Measurements from ENCODE around the gene ANO7. TPM values are rescaled to one million over a fixed set of nuclear protein-coding genes. Genes with fewer than 3 reads are reported as not detected.

ANO7 gene
- total RNA-seq, 1 experiment from 2014 or later = 0.91 TPM

DNA sequence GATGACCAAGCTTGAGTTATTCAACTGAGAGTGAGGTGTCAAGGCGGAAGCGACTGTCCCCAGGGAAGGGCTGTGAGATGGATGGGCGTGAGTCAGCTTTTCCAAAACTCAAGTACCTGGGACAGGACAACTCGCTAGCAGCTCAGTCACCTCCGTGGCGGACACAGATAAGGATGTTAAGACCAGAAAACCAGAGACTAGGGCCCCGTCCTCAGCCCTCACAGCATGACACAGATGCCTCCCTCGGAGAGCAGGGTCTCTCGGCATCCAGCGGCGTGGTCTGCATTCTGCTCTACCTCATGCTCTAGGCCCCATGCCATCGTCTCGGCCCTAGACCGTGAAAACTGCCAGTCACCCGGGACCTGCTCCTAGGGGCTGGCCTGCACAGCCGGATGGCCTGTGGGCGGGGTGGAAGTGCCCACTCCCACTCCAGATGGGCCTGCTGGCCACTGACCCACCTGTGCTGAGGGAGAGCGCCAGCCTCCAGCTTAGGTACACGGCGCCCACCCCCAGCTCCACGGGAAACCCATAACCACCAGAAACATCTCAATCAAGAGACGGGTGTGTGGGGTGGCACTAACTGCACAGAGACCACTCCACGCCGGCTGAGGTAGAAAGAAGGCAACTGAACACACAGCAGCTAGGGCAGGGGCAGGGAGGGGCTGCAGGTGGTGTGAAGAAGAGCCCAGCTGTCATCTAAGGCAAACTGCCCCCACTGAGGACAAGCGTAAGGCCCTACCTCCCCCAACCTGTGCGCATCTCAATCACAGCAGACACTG, 39.8 kb downstream of the ANO7 start:
- no peak for DNase-seq (ENCODE audit: low spot score)

DNA sequence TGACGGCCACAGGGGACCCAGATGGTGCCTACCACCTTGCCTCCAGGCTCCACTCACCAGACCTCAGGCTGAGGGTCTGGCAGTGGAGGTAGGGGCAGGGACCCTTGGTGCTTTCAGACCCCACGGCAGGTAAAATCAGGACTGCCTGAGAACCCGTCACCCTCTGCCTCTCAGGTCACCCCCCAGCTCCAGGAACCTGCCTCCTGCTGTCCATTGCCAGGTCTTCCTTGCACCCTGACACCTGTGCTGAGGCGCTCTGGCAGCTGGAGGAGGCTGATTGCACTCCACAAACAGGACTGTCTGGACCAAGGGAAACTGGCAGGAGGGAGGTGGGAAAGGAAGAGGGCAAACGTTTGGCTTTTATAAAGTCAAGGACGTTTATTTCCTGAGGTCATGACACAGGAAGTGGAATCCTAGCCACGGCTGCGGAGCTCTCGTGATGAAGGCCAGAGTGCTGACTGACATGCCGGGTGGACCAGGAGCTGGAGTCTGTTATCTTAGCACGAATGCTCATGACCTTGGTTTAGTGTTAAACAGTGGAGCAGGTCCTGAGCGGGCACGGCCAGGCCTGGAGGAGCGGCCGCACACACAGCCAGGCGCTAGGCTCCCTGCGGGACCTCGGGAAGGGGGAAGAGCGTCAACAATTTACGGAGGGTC, 40.5 kb downstream of the ANO7 start:
- no peak for DNase-seq (ENCODE audit: low spot score)

- DNase-seq (ENCODE audit: low spot score) = no peak
These were observed 41.3 kb downstream of the ANO7 start for GRCh38 chr2:241229563-241230401.

- no peak for DNase-seq (ENCODE audit: low spot score)
These were observed 42.0 kb downstream of the ANO7 start for GRCh38 chr2:241230435-241230834.

GRCh38 chr2:241232736-241233575, 44.5 kb downstream of the ANO7 start:
- no peak for DNase-seq (ENCODE audit: low spot score)

- no peak for DNase-seq (ENCODE audit: low spot score)
These were observed 45.8 kb downstream of the ANO7 start for GRCh38 chr2:241234066-241234790.

- DNase-seq (ENCODE audit: low spot score) = no peak
These were observed 46.7 kb downstream of the ANO7 start for GRCh38 chr2:241234962-241235740.

DNA sequence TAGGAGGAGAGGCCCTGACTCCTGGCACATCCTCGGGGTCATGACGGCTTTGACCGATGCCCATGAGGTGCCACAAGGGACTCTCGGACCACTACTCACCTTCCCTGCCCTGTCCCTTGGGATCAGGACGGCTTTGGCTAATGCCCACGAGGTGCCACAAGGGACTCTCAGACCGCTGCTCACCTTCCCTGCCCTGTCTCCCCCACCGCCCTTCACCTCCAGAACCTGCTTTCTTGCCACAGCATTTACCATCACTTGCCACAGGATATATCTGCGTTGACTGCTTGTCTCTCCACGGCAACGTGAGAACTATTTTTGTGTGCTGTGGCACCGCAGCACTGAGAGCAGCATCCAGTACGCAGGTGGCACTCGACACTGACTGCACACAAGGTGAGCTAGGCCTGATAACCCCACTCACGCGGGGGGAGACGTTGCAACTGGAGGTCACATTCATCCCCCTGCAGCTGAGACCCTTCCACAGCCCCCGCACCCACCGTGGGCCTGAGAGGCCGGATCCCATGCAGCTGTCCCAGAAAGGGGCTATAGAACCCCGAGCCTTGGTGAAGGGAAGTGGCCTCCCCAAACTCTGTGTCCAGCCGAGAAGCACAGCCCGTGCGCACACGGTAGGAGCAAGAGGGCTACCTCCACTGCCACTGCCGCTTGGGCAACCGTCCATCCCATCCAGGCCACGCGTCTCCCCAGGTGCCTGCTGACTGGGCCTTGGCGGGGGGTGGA, 47.5 kb downstream of the ANO7 start:
- DNase-seq (ENCODE audit: low spot score) = no peak

DNA sequence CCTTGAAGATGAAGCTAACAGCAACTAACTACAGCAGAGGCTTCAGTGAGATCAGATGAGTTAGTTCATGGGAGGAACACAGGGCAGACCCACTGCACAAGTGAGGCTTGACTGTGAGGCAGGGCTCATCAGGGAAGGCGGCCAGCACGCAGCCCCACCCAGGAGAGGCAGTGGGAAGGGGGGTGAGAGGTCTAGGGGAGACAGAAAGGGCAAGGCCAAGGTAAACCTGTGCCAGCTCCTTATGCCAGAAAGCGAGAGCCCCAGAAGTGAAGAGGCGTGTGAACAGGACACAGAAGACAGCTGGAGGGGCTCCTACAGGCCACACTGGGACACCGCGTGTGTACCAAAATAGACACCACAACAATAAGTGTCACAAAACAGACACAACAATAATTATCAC, 48.6 kb downstream of the ANO7 start:
- no peak for DNase-seq (ENCODE audit: low spot score)

- no peak for DNase-seq (ENCODE audit: low spot score)
These were observed 49.5 kb downstream of the ANO7 start for GRCh38 chr2:241237949-241238371.

- no peak for DNase-seq (ENCODE audit: low spot score)
These were observed 50.3 kb downstream of the ANO7 start for GRCh38 chr2:241238693-241239198.

DNA sequence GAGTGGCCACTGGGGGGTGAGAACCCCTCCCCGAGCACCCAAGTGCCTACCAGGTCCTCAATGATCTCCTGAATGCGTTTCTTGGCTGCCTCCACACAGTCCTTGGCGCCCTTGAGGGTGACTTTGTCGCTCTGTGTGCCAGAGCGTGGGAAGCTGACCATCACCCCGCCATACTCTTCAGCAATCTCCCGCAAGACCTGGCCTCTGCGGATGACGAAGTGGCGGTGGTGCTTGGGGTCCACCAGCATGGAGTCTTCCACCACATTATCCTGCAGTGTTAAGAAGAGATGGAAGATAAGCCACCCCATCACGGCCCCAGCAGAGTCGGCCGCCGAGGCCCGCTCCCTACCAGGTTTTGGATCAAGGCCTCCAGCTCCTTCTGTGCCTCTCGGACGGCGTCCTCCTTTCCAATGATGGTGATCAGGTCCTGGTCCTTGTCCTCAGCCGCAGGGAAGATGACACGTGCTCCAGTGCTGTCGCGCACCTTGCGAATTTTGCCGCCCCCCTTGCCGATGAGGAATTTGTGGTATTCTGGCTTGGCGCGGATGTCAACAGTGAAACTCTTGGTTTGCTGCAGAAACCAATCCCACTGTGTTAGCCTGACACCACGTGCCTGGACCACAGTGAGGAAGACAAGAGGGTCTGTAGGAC, 51.2 kb downstream of the ANO7 start:
- no peak for DNase-seq (ENCODE audit: low spot score)

- DNase-seq (ENCODE audit: low spot score) = no peak
These were observed 52.0 kb downstream of the ANO7 start for GRCh38 chr2:241240320-241241004.

DNA sequence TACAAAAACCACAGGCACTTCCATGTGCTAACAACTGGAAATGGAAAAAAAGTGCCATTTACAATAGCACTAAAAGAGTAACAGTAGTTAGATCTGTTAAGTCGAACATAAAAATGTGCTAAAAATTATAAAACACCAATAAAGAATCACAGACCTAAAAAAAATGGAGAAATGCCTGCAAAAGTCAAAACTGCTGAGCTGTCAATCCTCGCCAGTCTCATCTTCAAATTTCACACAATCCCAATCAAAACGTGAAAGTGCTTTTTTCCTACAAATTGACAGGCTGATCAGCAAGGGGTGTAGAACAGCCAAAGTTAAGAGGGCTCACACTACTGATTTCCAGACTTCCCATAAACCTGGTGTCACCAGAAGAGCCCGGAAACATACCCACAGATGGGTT, 53.2 kb downstream of the ANO7 start:
- DNase-seq (ENCODE audit: low spot score) = no peak

- DNase-seq (ENCODE audit: low spot score) = no peak
These were observed 53.8 kb downstream of the ANO7 start for GRCh38 chr2:241242306-241242705.

DNA sequence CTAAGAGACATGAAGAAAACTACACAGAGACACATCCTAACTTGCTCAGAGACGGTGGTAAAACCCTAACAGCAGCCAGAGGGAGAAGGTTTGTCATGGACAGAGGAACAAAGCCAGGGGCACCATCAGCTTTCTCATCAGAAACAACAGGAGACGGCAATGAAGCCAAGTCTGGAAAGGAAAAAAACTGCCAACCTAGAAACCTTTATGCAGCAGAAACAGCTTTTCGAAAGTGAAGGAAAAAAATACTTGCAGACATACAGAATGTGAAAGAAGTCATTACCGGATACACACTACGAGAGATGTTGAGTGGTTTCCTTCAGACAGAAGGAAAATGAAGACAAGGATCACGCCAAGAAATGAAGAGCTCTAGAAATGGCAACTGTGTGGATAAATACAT, 55.9 kb downstream of the ANO7 start:
- no peak for DNase-seq (ENCODE audit: low spot score)

GRCh38 chr2:241248289-241248688, 59.8 kb downstream of the ANO7 start:
- no peak for DNase-seq (ENCODE audit: low spot score)

DNA sequence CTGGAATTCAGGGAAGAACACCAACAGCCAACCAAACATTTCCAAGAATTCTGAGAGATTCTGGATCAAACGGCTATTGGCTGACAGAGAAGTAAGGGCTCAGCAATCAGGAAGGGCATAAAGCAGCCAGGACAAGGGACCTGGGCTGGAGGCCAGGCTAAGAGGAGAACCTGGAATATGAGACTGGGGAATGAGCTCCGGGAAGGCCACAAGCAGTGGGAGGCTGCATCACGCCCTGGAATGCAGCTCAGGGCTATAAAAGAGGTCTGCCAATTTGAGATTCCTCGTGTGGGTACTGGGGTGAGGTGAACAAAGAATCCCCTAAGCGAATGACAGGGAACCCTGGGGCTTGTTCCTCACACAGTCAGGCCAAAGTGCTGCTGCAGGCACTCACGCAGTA, 60.4 kb downstream of the ANO7 start:
- no peak for DNase-seq (ENCODE audit: low spot score)
